DMS153 (cell line): ENCODE results near the gene PDCL3.

Source experiments
- DNase-seq: peaks from one replicate; lab custom pipeline; 2025; lab: John Stamatoyannopoulos, UW

PDCL3 gene

GRCh38 chr2:100562613-100563406, at the start of gene PDCL3:
Gene PDCL3, plus strand, starts transcription at chr2:100562993. Its CDS starts 75 bp downstream, at chr2:100563068.
- DNase-seq, result peak; percentile 98

- DNase-seq, result no peak
Observed at GRCh38 chr2:100513650-100514049, 49.1 kb upstream of the PDCL3 start.

GRCh38 chr2:100517556-100517955, 45.2 kb upstream of the PDCL3 start:
- no peak for DNase-seq

- DNase-seq, result no peak
Observed at GRCh38 chr2:100518801-100519200, 44.0 kb upstream of the PDCL3 start.

GRCh38 chr2:100520224-100520623, 42.6 kb upstream of the PDCL3 start:
- DNase-seq, result no peak

GRCh38 chr2:100522430-100522829, 40.4 kb upstream of the PDCL3 start:
- DNase-seq, result no peak

- DNase-seq, result no peak
Observed at GRCh38 chr2:100524331-100524730, 38.5 kb upstream of the PDCL3 start.

- DNase-seq, result no peak
Observed at GRCh38 chr2:100526868-100527267, 35.9 kb upstream of the PDCL3 start.

- DNase-seq, result no peak
Observed at GRCh38 chr2:100527440-100528015, 35.3 kb upstream of the PDCL3 start.

GRCh38 chr2:100529176-100529575, 33.6 kb upstream of the PDCL3 start:
- DNase-seq, result no peak

- DNase-seq, result no peak
Observed at GRCh38 chr2:100529900-100530299, 32.9 kb upstream of the PDCL3 start.

GRCh38 chr2:100535855-100536254, 26.9 kb upstream of the PDCL3 start:
- DNase-seq, result no peak

GRCh38 chr2:100537918-100538317, 24.9 kb upstream of the PDCL3 start:
- DNase-seq, result no peak

GRCh38 chr2:100539221-100539620, 23.6 kb upstream of the PDCL3 start:
- DNase-seq, result no peak

GRCh38 chr2:100541404-100541803, 21.4 kb upstream of the PDCL3 start:
- DNase-seq, result no peak

GRCh38 chr2:100542418-100542817, 20.4 kb upstream of the PDCL3 start:
- no peak for DNase-seq

- no peak for DNase-seq
Observed at GRCh38 chr2:100544911-100545596, 17.7 kb upstream of the PDCL3 start.

- no peak for DNase-seq
Observed at GRCh38 chr2:100546469-100546868, 16.3 kb upstream of the PDCL3 start.

GRCh38 chr2:100548771-100549170, 14.0 kb upstream of the PDCL3 start:
- no peak for DNase-seq

- no peak for DNase-seq
Observed at GRCh38 chr2:100551303-100551702, 11.5 kb upstream of the PDCL3 start.

GRCh38 chr2:100554798-100555407, 7.9 kb upstream of the PDCL3 start:
- no peak for DNase-seq

GRCh38 chr2:100556746-100557145, 6.0 kb upstream of the PDCL3 start:
- no peak for DNase-seq
